Progenitor cell of endocrine pancreas (in vitro differentiated cells): Measurements from ENCODE around the gene SCN8A. TPM values are rescaled to one million over a fixed set of nuclear protein-coding genes. Genes with fewer than 3 reads are reported as not detected.
A peak's percentile ranks its signal among the peaks of the same experiment; 100 is the strongest.

ENCODE experiments used
- DNase-seq: peaks from one replicate; pipeline ENCODE4 v3.0.0; 2021; ENCODE audit warnings: low spot score; ENCODE audit not compliant: unreplicated experiment
- H3K27ac Mint-ChIP-seq: 2 replicates; pipeline ENCODE4 v1.8.0; 2021; ENCODE audit warnings: mild to moderate bottlenecking, moderate library complexity, mixed read lengths
- H3K27me3 Mint-ChIP-seq: 2 replicates; pipeline ENCODE4 v1.8.0; 2021; ENCODE audit warnings: mixed read lengths
- H3K36me3 Mint-ChIP-seq: 2 replicates; pipeline ENCODE4 v1.8.0; 2022; ENCODE audit warnings: mixed read lengths; ENCODE audit not compliant: insufficient read depth
- H3K4me1 Mint-ChIP-seq: 2 replicates; pipeline ENCODE4 v1.8.0; 2021; ENCODE audit warnings: low read depth, mixed read lengths
- H3K4me3 Mint-ChIP-seq: 2 replicates; pipeline ENCODE4 v1.8.0; 2021; ENCODE audit warnings: low read depth, mild to moderate bottlenecking, moderate library complexity, mixed read lengths
- H3K9me3 Mint-ChIP-seq: 2 replicates; pipeline ENCODE4 v1.8.0; 2021; ENCODE audit warnings: low read depth, mixed read lengths
- CTCF ChIP-seq: fragments of 200-600 bp; sonication (generic); IDR thresholded peaks from one replicate; pipeline ENCODE4 v1.5.0; 2021; ENCODE audit warnings: antibody characterized with exemption, mild to moderate bottlenecking; ENCODE audit not compliant: unreplicated experiment
- total RNA-seq: library from RNA; stranded (reverse); gene quantifications from 2 replicates; pipeline ENCODE4 v1.2.1, GENCODE V29; 2021

The SCN8A gene
- total RNA-seq, 1 donor from 2014 or later, result 9.8 TPM

- H3K4me3 Mint-ChIP-seq, result no peak overlapping the region
- TF ChIP-seq CTCF, result no peak
- DNase-seq, result no peak
- peaks cover 9% of the 10 kb centered on the region for H3K27me3 Mint-ChIP-seq
- H3K36me3 Mint-ChIP-seq, result no peaks in the 10 kb centered on the region
- H3K9me3 Mint-ChIP-seq, result no peaks in the 10 kb centered on the region
- no peaks in the 10 kb centered on the region for H3K4me1 Mint-ChIP-seq
- no peak overlapping the region for H3K27ac Mint-ChIP-seq
Observed at GRCh38 chr12:51809193-51809592, 218.2 kb downstream of the SCN8A start.

- H3K4me3 Mint-ChIP-seq, result no peak overlapping the region
Observed at GRCh38 chr12:51811203-51812202, 220.5 kb downstream of the SCN8A start.

GRCh38 chr12:51812871-51813270 is 221.8 kb downstream of the SCN8A start:
- no peaks in the 10 kb centered on the region for H3K36me3 Mint-ChIP-seq
- no peaks in the 10 kb centered on the region for H3K9me3 Mint-ChIP-seq
- no peak for TF ChIP-seq CTCF
- H3K4me3 Mint-ChIP-seq, result peak overlapping the region; percentile 50
- DNase-seq, result no peak
- H3K27me3 Mint-ChIP-seq, result peaks cover 16% of the 10 kb centered on the region
- H3K4me1 Mint-ChIP-seq, result peaks cover 8% of the 10 kb centered on the region
- H3K27ac Mint-ChIP-seq, result no peak overlapping the region

More at GRCh38 chr12:51811203-51812202, 220.5 kb downstream of the SCN8A start:
- Mint-ChIP-seq H3K27ac (no peak overlapping the region), H3K9me3 (no peaks in the 10 kb centered on the region), H3K4me1 (peaks cover 6% of the 10 kb centered on the region), H3K27me3 (peaks cover 16% of the 10 kb centered on the region), H3K36me3 (no peaks in the 10 kb centered on the region)
- no peak for TF ChIP-seq CTCF
- no peak for DNase-seq

GRCh38 chr12:51813931-51814310 is 222.9 kb downstream of the SCN8A start:
- Mint-ChIP-seq H3K4me3 (peak overlapping the region; percentile 21), H3K27me3 (peaks cover 16% of the 10 kb centered on the region), H3K27ac (no peak overlapping the region), H3K36me3 (no peaks in the 10 kb centered on the region), H3K9me3 (no peaks in the 10 kb centered on the region), H3K4me1 (peaks cover 8% of the 10 kb centered on the region)
- no peak for TF ChIP-seq CTCF
- no peak for DNase-seq

GRCh38 chr12:51814311-51815088 is 223.5 kb downstream of the SCN8A start:
- H3K27me3 Mint-ChIP-seq, result peaks cover 16% of the 10 kb centered on the region

More at GRCh38 chr12:51814311-51815088, 223.5 kb downstream of the SCN8A start:
- Mint-ChIP-seq H3K4me1 (peaks cover 8% of the 10 kb centered on the region), H3K36me3 (no peaks in the 10 kb centered on the region), H3K9me3 (no peaks in the 10 kb centered on the region), H3K27ac (no peak overlapping the region), H3K4me3 (peak overlapping the region; percentile 68)
- peak; percentile 71 for DNase-seq
- TF ChIP-seq CTCF, result peak; percentile 70
